Stimulated activated CD8-positive, alpha-beta memory T cell treated with anti-CD3 and anti-CD28 coated beads, Interleukin-7, amount 100 ng/mL, for 24 hours (primary cell): ENCODE data around the gene CYBA.

ENCODE experiments used
- DNase-seq: peaks from one replicate; pipeline ENCODE4 v3.0.0-alpha.2; 2020; ENCODE audit warnings: low read depth

The CYBA gene

GRCh38 chr16:88593910-88594309 lies 56.9 kb downstream of the CYBA start:
- no peak for DNase-seq

- no peak for DNase-seq
These were observed 57.4 kb downstream of the CYBA start for GRCh38 chr16:88593489-88593888.
